Hematopoietic multipotent progenitor cell (in vitro differentiated cells): Measurements from ENCODE around the gene ZMIZ1. TPM values are rescaled to one million over a fixed set of nuclear protein-coding genes. Genes with fewer than 3 reads are reported as not detected.
A peak's percentile ranks its signal among the peaks of the same experiment; 100 is the strongest.

Experiments used
- DNase-seq, 3 donors: peaks; one replicate each; pipeline ENCODE4 v3.0.0-alpha.2; 2011 to 2015; ENCODE audit warnings: low read depth in 2 of 3, low spot score in 2 of 3
- total RNA-seq: library from RNA; depleted of rRNA; stranded (reverse); fragments of >200 nt; gene quantifications from one replicate; pipeline ENCODE4 v1.2.3, GENCODE V29; 2012

The ZMIZ1 gene
- total RNA-seq, 1 donor = 114 TPM

- no peak for DNase-seq
Observed at GRCh38 chr10:79355420-79356017, 286.8 kb downstream of the ZMIZ1 start.

GRCh38 chr10:79356104-79356503 is 287.3 kb downstream of the ZMIZ1 start:
- DNase-seq = peak in 2 of 3 donors; percentile 54 to 78

- no peak for DNase-seq
Observed at GRCh38 chr10:79357180-79357579, 288.4 kb downstream of the ZMIZ1 start.

- DNase-seq = no peak
Observed at GRCh38 chr10:79358811-79359210, 290.0 kb downstream of the ZMIZ1 start.

- no peak for DNase-seq
Observed at GRCh38 chr10:79359816-79360498, 291.2 kb downstream of the ZMIZ1 start.

- no peak for DNase-seq
Observed at GRCh38 chr10:79360499-79361342, 292.0 kb downstream of the ZMIZ1 start.

- peak in 1 of 3 donors; percentile 44 for DNase-seq
Observed at GRCh38 chr10:79361726-79362397, 293.1 kb downstream of the ZMIZ1 start.
